Left ventricle myocardium inferior (tissue), 1 donor: ENCODE results near the gene FAM181A. TPM values are rescaled to one million over a fixed set of nuclear protein-coding genes. Genes with fewer than 3 reads are reported as not detected.

Experiments
- DNase-seq: peaks from one replicate; pipeline ENCODE4 v3.0.0-alpha.2; 2020
- H3K27ac ChIP-seq: fragments of 200-600 bp; replicated peaks from 2 replicates; pipeline ENCODE4 v1.8.0; 2021
- H3K27me3 ChIP-seq: fragments of 200-600 bp; 2 replicates; pipeline ENCODE4 v1.8.0; 2021; ENCODE audit warnings: low read depth
- H3K36me3 ChIP-seq: fragments of 200-600 bp; 2 replicates; pipeline ENCODE4 v1.8.0; 2021
- H3K4me1 ChIP-seq: fragments of 200-600 bp; 2 replicates; pipeline ENCODE4 v1.8.0; 2021
- H3K4me3 ChIP-seq: fragments of 200-600 bp; 2 replicates; pipeline ENCODE4 v1.8.0; 2021; ENCODE audit warnings: mild to moderate bottlenecking, moderate library complexity
- H3K9me3 ChIP-seq: fragments of 200-600 bp; replicated peaks from 2 replicates; pipeline ENCODE4 v1.8.0; 2021
- intact Hi-C: fragments of 100-400 bp; cut with micrococcal nuclease; formaldehyde crosslinking; loops from one replicate; pipeline ENCODE4 v1.11.0; 2022
- microRNA-seq: library from miRNA; unstranded; fragments of <30 nt; microRNA quantifications from one replicate; pipeline ENCODE4 v1.2.0, GENCODE V29; 2020
- total RNA-seq: library from RNA; stranded (reverse); fragmentation: NEBNext Ultra II Directional; extraction: Animal tissue kit (Norgen Biotek cat#: 25700); gene quantifications from one replicate; pipeline ENCODE4 v1.2.1, GENCODE V29; 2021
- TF ChIP-seq, protein P1 (sequence below): fragments of 200-600 bp; IDR thresholded peaks from 2 replicates; pipeline ENCODE4 v1.8.0; 2021; ENCODE audit warnings: antibody characterized with exemption, mild to moderate bottlenecking, borderline replicate concordance
- donor health status: DM: no; HTN: yes; CAD: no; lungs with severe emphysema.

FAM181A gene
- total RNA-seq, 1 donor from 2014 or later: not detected

DNA sequence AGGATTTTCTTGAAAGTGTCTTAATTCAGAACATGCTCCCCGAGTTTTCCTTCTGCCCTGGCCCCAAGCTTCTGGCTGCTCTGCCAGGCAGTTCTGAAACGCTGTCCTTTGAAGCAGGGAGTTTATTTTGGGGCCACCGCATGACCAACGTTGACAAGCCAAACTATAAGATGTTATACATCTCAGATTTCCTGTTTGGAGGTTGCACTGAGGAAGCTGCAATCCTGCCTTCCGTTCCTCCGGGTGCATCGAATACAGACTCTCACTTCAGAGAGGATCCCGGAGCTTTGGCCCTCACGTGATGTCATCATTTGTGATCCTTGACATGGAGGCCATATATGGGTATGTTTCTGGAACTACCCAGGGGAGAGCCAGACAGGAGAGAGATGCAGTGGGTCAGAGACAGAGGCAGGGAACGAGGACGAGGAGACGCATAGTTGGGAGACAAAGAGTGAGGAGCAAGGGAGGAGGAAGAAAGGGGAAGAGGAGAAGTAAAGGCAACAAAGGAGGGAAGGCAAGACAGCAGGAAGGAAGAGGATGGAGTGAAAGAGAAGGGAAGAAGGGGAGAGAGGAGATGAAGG lies 49.4 kb downstream of the FAM181A start, which contains the start of gene ASB2:
TSS of gene ASB2 (minus strand) at position 94 of the 581 bp plus-strand sequence. CDS start 12,031 bp downstream, outside the sequence.
- Histone ChIP-seq H3K4me1 (peaks cover 68% of the 10 kb centered on the region), H3K36me3 (no peaks in the 10 kb centered on the region), H3K4me3 (peak within 1 kb of the TSS; percentile 67), H3K9me3 (no peaks in the 10 kb centered on the region), H3K27me3 (no peaks in the 10 kb centered on the region), H3K27ac (peak within 1 kb of the TSS; percentile 89)
- TF ChIP-seq, protein P1, sequence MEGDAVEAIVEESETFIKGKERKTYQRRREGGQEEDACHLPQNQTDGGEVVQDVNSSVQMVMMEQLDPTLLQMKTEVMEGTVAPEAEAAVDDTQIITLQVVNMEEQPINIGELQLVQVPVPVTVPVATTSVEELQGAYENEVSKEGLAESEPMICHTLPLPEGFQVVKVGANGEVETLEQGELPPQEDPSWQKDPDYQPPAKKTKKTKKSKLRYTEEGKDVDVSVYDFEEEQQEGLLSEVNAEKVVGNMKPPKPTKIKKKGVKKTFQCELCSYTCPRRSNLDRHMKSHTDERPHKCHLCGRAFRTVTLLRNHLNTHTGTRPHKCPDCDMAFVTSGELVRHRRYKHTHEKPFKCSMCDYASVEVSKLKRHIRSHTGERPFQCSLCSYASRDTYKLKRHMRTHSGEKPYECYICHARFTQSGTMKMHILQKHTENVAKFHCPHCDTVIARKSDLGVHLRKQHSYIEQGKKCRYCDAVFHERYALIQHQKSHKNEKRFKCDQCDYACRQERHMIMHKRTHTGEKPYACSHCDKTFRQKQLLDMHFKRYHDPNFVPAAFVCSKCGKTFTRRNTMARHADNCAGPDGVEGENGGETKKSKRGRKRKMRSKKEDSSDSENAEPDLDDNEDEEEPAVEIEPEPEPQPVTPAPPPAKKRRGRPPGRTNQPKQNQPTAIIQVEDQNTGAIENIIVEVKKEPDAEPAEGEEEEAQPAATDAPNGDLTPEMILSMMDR: no peak
- DNase-seq: no peak
- intact Hi-C loops: no loop called here

DNA sequence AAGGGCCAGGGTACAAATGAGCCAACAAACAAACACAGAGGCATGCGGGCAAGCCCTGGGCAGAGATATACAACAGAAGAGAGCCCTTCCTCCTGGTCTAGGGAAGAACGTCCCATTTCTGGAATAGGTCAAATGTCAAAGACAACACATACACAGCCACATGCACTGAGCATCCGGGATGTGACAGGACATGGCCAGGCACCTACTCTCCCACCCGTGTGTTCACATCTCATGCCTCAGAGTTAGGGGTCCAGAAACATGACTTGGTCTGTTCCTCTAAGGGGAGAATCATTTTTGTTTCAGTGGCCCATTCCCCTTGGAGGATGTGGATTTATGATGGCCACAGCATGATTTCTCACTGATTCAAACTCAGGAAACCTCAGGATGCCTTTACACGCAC lies 50.0 kb downstream of the FAM181A start:
- Histone ChIP-seq H3K36me3 (no peaks in the 10 kb centered on the region), H3K27me3 (no peaks in the 10 kb centered on the region), H3K4me3 (peak overlapping the region; percentile 67), H3K9me3 (no peaks in the 10 kb centered on the region), H3K27ac (peak overlapping the region; percentile 89), H3K4me1 (peaks cover 68% of the 10 kb centered on the region)
- TF ChIP-seq, protein P1: no peak
- intact Hi-C loops: no loop called here
- no peak for DNase-seq

GRCh38 chr14:93977790-93978581 lies 50.8 kb downstream of the FAM181A start:
- TF ChIP-seq, protein P1: no peak
- no peaks in the 10 kb centered on the region for H3K36me3 ChIP-seq
- H3K9me3 ChIP-seq: no peaks in the 10 kb centered on the region
- intact Hi-C loops: no loop called here
- no peak overlapping the region for H3K4me3 ChIP-seq
- DNase-seq: no peak
- peak overlapping the region; percentile 89 for H3K27ac ChIP-seq
- peaks cover 68% of the 10 kb centered on the region for H3K4me1 ChIP-seq
- H3K27me3 ChIP-seq: no peaks in the 10 kb centered on the region

GRCh38 chr14:93978735-93979134 lies 51.6 kb downstream of the FAM181A start:
- H3K27me3 ChIP-seq: no peaks in the 10 kb centered on the region
- no peak for DNase-seq
- intact Hi-C loops: no loop called here
- TF ChIP-seq, protein P1: no peak
- H3K9me3 ChIP-seq: no peaks in the 10 kb centered on the region
- H3K4me3 ChIP-seq: no peak overlapping the region
- no peaks in the 10 kb centered on the region for H3K36me3 ChIP-seq
- peak overlapping the region; percentile 89 for H3K27ac ChIP-seq
- H3K4me1 ChIP-seq: peaks cover 68% of the 10 kb centered on the region

Small RNA genes lying within 50 kb of the gene (microRNA-seq; reads per million reads assigned to microRNA genes)
- 0.94 reads per million for gene MIR4506

Other genes with a start within 250 kb of the FAM181A start
- gene PRIMA1, start 138.9 kb upstream of the FAM181A start, total RNA-seq: 7.3 TPM
- 251 TPM for gene ASB2, start 49.2 kb downstream of the FAM181A start, total RNA-seq
- 1.2 TPM for gene CCDC197, start 70.0 kb downstream of the FAM181A start, total RNA-seq
- 0.27 TPM for gene OTUB2, start 99.0 kb downstream of the FAM181A start, total RNA-seq
- 208 TPM for gene DDX24, start 153.9 kb downstream of the FAM181A start, total RNA-seq
- gene IFI27L1, start 154.0 kb downstream of the FAM181A start, total RNA-seq: 8.9 TPM
- gene IFI27, start 183.4 kb downstream of the FAM181A start, total RNA-seq: 130 TPM
- gene IFI27L2, start 202.3 kb downstream of the FAM181A start, total RNA-seq: 56.6 TPM
- not detected for gene PPP4R4, start 247.0 kb downstream of the FAM181A start, total RNA-seq